ENCODE data around the gene PSKH1.
A peak's percentile ranks its signal among the peaks of the same experiment; 100 is the strongest.

Gene PSKH1

GRCh38 chr16:67939507-67940445, 46.7 kb downstream of the PSKH1 start:
- H3K4me3 Mint-ChIP-seq, result no peak overlapping the region
- H3K9me3 Mint-ChIP-seq, result no peaks in the 10 kb centered on the region
- no peaks in the 10 kb centered on the region for H3K27me3 Mint-ChIP-seq
- no peak overlapping the region for H3K27ac Mint-ChIP-seq
- peaks cover 36% of the 10 kb centered on the region for H3K4me1 Mint-ChIP-seq (ENCODE audit: low read depth)
- H3K36me3 Mint-ChIP-seq (ENCODE audit: low read depth), result peaks cover 68% of the 10 kb centered on the region
- intact Hi-C loops (cut with micrococcal nuclease), result loop anchor here (5.0 to 10.0 kb wide), 3 partner anchors 65 to 122 kb away; partner anchors contain the start of gene EDC4

- H3K27ac Mint-ChIP-seq, result no peak overlapping the region
- H3K27me3 Mint-ChIP-seq, result no peaks in the 10 kb centered on the region
- no peaks in the 10 kb centered on the region for H3K9me3 Mint-ChIP-seq
- peaks cover 28% of the 10 kb centered on the region for H3K4me1 Mint-ChIP-seq (ENCODE audit: low read depth)
- H3K36me3 Mint-ChIP-seq (ENCODE audit: low read depth), result peaks cover 68% of the 10 kb centered on the region
- no peak overlapping the region for H3K4me3 Mint-ChIP-seq
- intact Hi-C loops (cut with micrococcal nuclease), result no loop called here
Observed at GRCh38 chr16:67940446-67941089, 47.5 kb downstream of the PSKH1 start.

GRCh38 chr16:67941469-67942199, 48.6 kb downstream of the PSKH1 start:
- H3K36me3 Mint-ChIP-seq (ENCODE audit: low read depth), result peaks cover 68% of the 10 kb centered on the region
- H3K9me3 Mint-ChIP-seq, result no peaks in the 10 kb centered on the region
- H3K4me1 Mint-ChIP-seq (ENCODE audit: low read depth), result peaks cover 28% of the 10 kb centered on the region
- peak overlapping the region; percentile 31 for H3K27ac Mint-ChIP-seq
- no peak overlapping the region for H3K4me3 Mint-ChIP-seq
- intact Hi-C loops (cut with micrococcal nuclease), result no loop called here
- H3K27me3 Mint-ChIP-seq, result no peaks in the 10 kb centered on the region

- intact Hi-C loops (cut with micrococcal nuclease), result no loop called here
- peaks cover 73% of the 10 kb centered on the region for H3K36me3 Mint-ChIP-seq (ENCODE audit: low read depth)
- no peak overlapping the region for H3K27ac Mint-ChIP-seq
Observed at GRCh38 chr16:67942200-67942509, 49.1 kb downstream of the PSKH1 start.

GRCh38 chr16:67942510-67943255, 49.6 kb downstream of the PSKH1 start:
- H3K36me3 Mint-ChIP-seq (ENCODE audit: low read depth), result peaks cover 78% of the 10 kb centered on the region
- intact Hi-C loops (cut with micrococcal nuclease), result no loop called here
- H3K9me3 Mint-ChIP-seq, result no peaks in the 10 kb centered on the region
- H3K27me3 Mint-ChIP-seq, result no peaks in the 10 kb centered on the region
- H3K27ac Mint-ChIP-seq, result no peak overlapping the region
- H3K4me1 Mint-ChIP-seq (ENCODE audit: low read depth), result peaks cover 19% of the 10 kb centered on the region
- no peak overlapping the region for H3K4me3 Mint-ChIP-seq

More at GRCh38 chr16:67942200-67942509, 49.1 kb downstream of the PSKH1 start:
- Mint-ChIP-seq H3K27me3 (no peaks in the 10 kb centered on the region), H3K4me3 (no peak overlapping the region), H3K9me3 (no peaks in the 10 kb centered on the region), H3K4me1 (ENCODE audit: low read depth) (peaks cover 23% of the 10 kb centered on the region)

GRCh38 chr16:67943256-67943618, 50.2 kb downstream of the PSKH1 start:
- intact Hi-C loops (cut with micrococcal nuclease), result no loop called here
- Mint-ChIP-seq H3K27me3 (no peaks in the 10 kb centered on the region), H3K4me3 (no peak overlapping the region), H3K27ac (no peak overlapping the region), H3K36me3 (ENCODE audit: low read depth) (peaks cover 84% of the 10 kb centered on the region), H3K9me3 (no peaks in the 10 kb centered on the region), H3K4me1 (ENCODE audit: low read depth) (peaks cover 19% of the 10 kb centered on the region)

GRCh38 chr16:67943619-67944504, 50.8 kb downstream of the PSKH1 start, which contains the start of gene LCAT:
Gene LCAT, minus strand, starts transcription at chr16:67944120. Its CDS starts 19 bp downstream, at chr16:67944101.
- peaks cover 19% of the 10 kb centered on the region for H3K4me1 Mint-ChIP-seq (ENCODE audit: low read depth)
- intact Hi-C loops (cut with micrococcal nuclease), result no loop called here
- no peak within 1 kb of the TSS for H3K4me3 Mint-ChIP-seq
- H3K9me3 Mint-ChIP-seq, result no peaks in the 10 kb centered on the region
- no peaks in the 10 kb centered on the region for H3K27me3 Mint-ChIP-seq
- peaks cover 90% of the 10 kb centered on the region for H3K36me3 Mint-ChIP-seq (ENCODE audit: low read depth)
- no peak within 1 kb of the TSS for H3K27ac Mint-ChIP-seq

- intact Hi-C loops (cut with micrococcal nuclease), result no loop called here
Observed at GRCh38 chr16:67944690-67945391, 51.8 kb downstream of the PSKH1 start.

GRCh38 chr16:67945392-67945933, 52.4 kb downstream of the PSKH1 start:
- Mint-ChIP-seq H3K9me3 (no peaks in the 10 kb centered on the region), H3K4me1 (ENCODE audit: low read depth) (peaks cover 7% of the 10 kb centered on the region), H3K27me3 (no peaks in the 10 kb centered on the region), H3K27ac (no peak overlapping the region), H3K4me3 (no peak overlapping the region), H3K36me3 (ENCODE audit: low read depth) (peaks cover 93% of the 10 kb centered on the region)
- intact Hi-C loops (cut with micrococcal nuclease), result no loop called here

More at GRCh38 chr16:67944690-67945391, 51.8 kb downstream of the PSKH1 start:
- Mint-ChIP-seq H3K27ac (no peak overlapping the region), H3K27me3 (no peaks in the 10 kb centered on the region), H3K9me3 (no peaks in the 10 kb centered on the region), H3K4me3 (no peak overlapping the region), H3K4me1 (ENCODE audit: low read depth) (peaks cover 13% of the 10 kb centered on the region), H3K36me3 (ENCODE audit: low read depth) (peaks cover 92% of the 10 kb centered on the region)

- Mint-ChIP-seq H3K9me3 (no peaks in the 10 kb centered on the region), H3K4me1 (ENCODE audit: low read depth) (peaks cover 7% of the 10 kb centered on the region), H3K4me3 (no peak overlapping the region), H3K27ac (no peak overlapping the region), H3K27me3 (no peaks in the 10 kb centered on the region), H3K36me3 (ENCODE audit: low read depth) (peaks cover 100% of the 10 kb centered on the region)
- intact Hi-C loops (cut with micrococcal nuclease), result no loop called here
Observed at GRCh38 chr16:67946128-67946569, 53.1 kb downstream of the PSKH1 start.

GRCh38 chr16:67946966-67947558, 54.0 kb downstream of the PSKH1 start:
- no peak overlapping the region for H3K4me3 Mint-ChIP-seq
- peaks cover 100% of the 10 kb centered on the region for H3K36me3 Mint-ChIP-seq (ENCODE audit: low read depth)
- no peaks in the 10 kb centered on the region for H3K4me1 Mint-ChIP-seq (ENCODE audit: low read depth)

GRCh38 chr16:67948015-67948414, 55.0 kb downstream of the PSKH1 start:
- H3K27ac Mint-ChIP-seq, result no peak overlapping the region
- H3K27me3 Mint-ChIP-seq, result no peaks in the 10 kb centered on the region
- H3K4me3 Mint-ChIP-seq, result no peak overlapping the region
- H3K36me3 Mint-ChIP-seq (ENCODE audit: low read depth), result peaks cover 95% of the 10 kb centered on the region
- no peaks in the 10 kb centered on the region for H3K4me1 Mint-ChIP-seq (ENCODE audit: low read depth)
- no peaks in the 10 kb centered on the region for H3K9me3 Mint-ChIP-seq
- intact Hi-C loops (cut with micrococcal nuclease), result no loop called here

More at GRCh38 chr16:67946966-67947558, 54.0 kb downstream of the PSKH1 start:
- H3K27me3 Mint-ChIP-seq, result no peaks in the 10 kb centered on the region
- intact Hi-C loops (cut with micrococcal nuclease), result no loop called here
- no peak overlapping the region for H3K27ac Mint-ChIP-seq
- H3K9me3 Mint-ChIP-seq, result no peaks in the 10 kb centered on the region
